IMR-90 (cell line): ENCODE measurements around the gene FYCO1. TPM values are rescaled to one million over a fixed set of nuclear protein-coding genes. Genes with fewer than 3 reads are reported as not detected.

Source experiments
- CHD1 ChIP-seq: IDR thresholded peaks from 2 replicates; pipeline ENCODE4 v1.6.1; 2012; ENCODE audit warnings: low read depth, low read length, improper control_type of control experiment
- CTCF ChIP-seq: conservative IDR thresholded peaks from 2 replicates; pipeline ENCODE4 v1.5.1; 2012; ENCODE audit warnings: mild to moderate bottlenecking, low read depth, low read length, improper control_type of control experiment
- POLR2A ChIP-seq: IDR thresholded peaks from 2 replicates; pipeline ENCODE4 v1.6.1; 2012; ENCODE audit warnings: mild to moderate bottlenecking, low read depth, low read length
- polyA plus RNA-seq, 3 experiments: library from polyadenylated mRNA; depleted of rRNA; stranded (reverse); fragments of >200 nt; gene quantifications; 2 replicates each; pipeline ENCODE4 v1.2.3, GENCODE V29; 2012; ENCODE audit warnings: low replicate concordance in 1 of 3
- total RNA-seq: library from RNA; depleted of rRNA; stranded (reverse); fragments of >200 nt; gene quantifications from 2 replicates; pipeline ENCODE4 v1.2.3, GENCODE V29; 2012

FYCO1 gene
- total and polyA plus RNA-seq, 2 of the 4 experiments (the other 2 are of a cell fraction), result 13.7 to 20.1 TPM

DNA sequence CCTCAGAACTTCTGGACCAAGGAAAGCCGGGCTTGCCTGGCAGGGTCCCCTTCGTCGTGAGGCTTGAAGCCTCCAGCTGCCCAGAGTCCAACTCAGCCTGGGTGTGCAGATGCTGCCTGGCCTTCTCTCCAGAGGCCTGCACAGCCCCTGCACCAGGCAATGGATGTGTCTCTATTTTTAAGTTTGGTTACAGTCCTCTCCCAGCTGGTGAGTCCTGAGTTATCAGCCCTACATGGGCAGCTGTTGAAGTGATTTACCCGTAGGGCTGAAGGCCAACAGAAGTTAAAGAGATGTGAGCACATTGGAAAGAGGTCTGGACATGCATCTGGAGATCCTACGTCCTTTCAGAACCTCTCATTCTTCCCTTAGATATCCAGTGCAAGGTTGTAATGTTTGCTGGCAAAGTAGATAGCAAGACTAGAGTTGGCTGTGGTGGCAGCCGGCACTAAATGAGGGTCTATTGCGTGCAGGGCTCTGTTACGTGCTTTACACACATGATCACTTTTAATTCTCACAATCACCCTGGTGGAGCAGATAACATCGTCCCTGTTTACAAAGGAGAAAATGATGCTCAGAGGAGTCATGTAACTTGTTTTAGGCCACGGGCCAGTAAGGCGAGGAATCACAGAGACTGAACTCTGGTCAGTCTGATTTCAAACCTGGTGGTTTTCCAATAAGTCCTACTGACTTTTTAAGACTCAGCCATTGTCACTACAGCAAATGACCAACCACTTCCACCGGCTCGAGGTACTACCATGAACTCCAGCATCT, 9.9 kb downstream of the FYCO1 start (continued):
- TF ChIP-seq CTCF (no peak), POLR2A (no peak), CHD1 (no peak)
